GM12865 (cell line): ENCODE results near the gene SAMM50.

Experiments
- DNase-seq: peaks from one replicate; pipeline ENCODE4 v3.0.0; 2010; ENCODE audit warnings: low read depth
- H3K4me3 ChIP-seq: 2 replicates; pipeline ENCODE4 v1.5.1; 2011; ENCODE audit warnings: mild to moderate bottlenecking, low read depth, low read length, control low read depth
- TF ChIP-seq, protein P1 (sequence below): IDR thresholded peaks from 2 replicates; pipeline ENCODE4 v1.5.1; 2011; ENCODE audit warnings: low read length, control low read depth, low read depth, inconsistent platforms; ENCODE audit not compliant: insufficient read depth; ENCODE audit errors: missing control alignments

The SAMM50 gene

DNA sequence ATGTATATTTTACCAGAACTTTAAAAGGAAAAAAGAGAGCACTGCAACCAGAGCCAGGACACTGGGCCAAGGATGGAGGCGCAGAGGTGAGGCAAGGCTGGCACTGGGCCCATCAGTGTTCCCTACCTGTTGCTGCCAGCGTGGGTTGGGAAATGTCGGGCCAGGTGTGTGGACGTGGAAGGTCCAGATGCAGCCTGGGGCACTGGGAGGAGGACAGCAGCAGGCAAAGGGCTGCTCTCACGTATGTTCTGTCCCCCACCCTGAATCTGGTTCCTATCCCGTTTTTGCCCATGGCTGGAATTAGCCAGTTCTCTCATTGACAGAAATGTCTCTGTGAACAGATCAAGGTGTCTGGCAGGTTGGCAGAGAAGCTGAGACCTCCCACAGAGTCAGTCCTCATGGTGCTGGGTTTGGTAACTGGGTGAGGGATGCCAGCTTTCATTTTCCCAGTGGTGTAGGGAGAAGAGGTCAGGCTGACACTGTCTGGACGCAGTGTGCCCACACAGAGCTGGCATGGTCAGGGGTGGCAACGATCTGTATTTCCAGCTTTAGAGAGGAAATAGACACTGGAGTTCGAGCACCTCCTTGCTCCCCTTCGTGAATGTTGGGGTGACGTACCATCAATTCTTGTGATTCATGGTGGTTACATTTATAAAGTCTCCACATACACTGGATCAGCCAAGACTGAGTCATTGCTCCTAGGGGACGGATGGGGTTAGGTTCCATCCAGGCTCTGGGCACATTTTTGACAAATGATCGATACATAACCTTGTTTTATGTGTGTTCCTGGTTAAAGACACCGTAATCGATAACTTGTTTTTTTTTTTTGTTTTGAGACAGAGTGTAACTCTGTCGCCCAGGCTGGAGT, 35.9 kb upstream of the SAMM50 start:
- DNase-seq = no peak
- TF ChIP-seq, protein P1, sequence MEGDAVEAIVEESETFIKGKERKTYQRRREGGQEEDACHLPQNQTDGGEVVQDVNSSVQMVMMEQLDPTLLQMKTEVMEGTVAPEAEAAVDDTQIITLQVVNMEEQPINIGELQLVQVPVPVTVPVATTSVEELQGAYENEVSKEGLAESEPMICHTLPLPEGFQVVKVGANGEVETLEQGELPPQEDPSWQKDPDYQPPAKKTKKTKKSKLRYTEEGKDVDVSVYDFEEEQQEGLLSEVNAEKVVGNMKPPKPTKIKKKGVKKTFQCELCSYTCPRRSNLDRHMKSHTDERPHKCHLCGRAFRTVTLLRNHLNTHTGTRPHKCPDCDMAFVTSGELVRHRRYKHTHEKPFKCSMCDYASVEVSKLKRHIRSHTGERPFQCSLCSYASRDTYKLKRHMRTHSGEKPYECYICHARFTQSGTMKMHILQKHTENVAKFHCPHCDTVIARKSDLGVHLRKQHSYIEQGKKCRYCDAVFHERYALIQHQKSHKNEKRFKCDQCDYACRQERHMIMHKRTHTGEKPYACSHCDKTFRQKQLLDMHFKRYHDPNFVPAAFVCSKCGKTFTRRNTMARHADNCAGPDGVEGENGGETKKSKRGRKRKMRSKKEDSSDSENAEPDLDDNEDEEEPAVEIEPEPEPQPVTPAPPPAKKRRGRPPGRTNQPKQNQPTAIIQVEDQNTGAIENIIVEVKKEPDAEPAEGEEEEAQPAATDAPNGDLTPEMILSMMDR = no peak
- no peak overlapping the region for H3K4me3 ChIP-seq

DNA sequence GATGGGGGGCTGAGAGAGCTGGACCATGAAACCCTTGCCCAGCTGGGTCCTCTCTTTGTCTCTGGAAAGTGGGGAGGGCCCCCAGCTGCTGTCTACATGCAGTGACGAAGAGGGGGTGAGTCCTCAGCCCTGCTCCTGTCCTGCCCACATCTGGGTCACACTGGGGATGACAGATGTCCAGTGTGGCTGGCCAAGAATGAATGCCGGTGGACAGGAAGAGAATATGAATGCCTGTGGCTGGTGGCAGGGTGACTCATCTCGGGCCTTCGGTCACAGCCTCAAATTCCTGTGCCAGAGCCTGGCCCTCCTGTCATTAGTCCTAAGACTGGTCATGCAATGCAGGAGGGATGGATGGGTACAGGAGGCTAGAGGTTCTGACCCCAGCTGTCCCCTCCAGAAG, 33.9 kb upstream of the SAMM50 start:
- no peak overlapping the region for H3K4me3 ChIP-seq
- no peak for DNase-seq
- TF ChIP-seq, protein P1 = no peak

DNA sequence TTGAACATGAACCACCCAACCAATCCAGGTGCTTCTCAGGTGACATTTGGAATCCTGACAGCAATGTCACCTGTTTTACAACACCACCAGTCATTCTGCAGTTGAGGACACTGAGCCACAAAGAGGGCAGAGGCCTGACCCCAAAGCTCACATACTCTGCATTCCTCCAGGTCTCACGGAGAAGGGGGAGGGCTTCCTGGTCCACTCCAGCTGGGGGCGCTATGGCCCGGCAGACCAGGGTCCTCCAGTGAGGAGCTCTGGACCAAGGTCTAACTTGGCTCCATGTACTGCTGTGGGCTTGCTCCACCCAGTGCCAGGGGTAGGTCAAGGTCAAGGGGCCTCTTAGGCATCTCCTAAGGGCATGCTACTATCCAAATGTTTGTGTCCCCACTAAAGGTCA, 33.1 kb upstream of the SAMM50 start:
- no peak for DNase-seq
- H3K4me3 ChIP-seq = no peak overlapping the region
- TF ChIP-seq, protein P1 = no peak

DNA sequence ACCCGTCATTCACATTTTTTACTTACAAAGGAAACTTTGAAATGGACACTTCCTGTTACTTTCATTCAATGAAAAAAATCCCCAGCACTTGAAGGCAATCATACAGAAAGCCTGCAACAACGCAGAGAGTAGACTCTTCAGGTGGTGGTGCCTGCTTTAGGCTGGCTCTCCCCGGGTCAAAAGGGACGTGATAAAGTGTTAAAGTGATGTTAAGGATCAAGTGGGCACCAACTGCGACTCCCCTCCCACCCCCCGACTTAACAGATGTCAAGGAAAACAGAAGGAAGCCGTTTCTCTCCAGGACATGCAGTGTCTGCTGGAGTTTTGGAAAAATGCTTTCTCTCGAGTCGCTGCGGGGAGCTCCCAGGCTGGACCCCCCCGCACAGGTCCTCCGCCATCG, 32.1 kb upstream of the SAMM50 start:
- peak overlapping the region; percentile 42 for H3K4me3 ChIP-seq
- TF ChIP-seq, protein P1 = no peak
- DNase-seq = peak; percentile 13

DNA sequence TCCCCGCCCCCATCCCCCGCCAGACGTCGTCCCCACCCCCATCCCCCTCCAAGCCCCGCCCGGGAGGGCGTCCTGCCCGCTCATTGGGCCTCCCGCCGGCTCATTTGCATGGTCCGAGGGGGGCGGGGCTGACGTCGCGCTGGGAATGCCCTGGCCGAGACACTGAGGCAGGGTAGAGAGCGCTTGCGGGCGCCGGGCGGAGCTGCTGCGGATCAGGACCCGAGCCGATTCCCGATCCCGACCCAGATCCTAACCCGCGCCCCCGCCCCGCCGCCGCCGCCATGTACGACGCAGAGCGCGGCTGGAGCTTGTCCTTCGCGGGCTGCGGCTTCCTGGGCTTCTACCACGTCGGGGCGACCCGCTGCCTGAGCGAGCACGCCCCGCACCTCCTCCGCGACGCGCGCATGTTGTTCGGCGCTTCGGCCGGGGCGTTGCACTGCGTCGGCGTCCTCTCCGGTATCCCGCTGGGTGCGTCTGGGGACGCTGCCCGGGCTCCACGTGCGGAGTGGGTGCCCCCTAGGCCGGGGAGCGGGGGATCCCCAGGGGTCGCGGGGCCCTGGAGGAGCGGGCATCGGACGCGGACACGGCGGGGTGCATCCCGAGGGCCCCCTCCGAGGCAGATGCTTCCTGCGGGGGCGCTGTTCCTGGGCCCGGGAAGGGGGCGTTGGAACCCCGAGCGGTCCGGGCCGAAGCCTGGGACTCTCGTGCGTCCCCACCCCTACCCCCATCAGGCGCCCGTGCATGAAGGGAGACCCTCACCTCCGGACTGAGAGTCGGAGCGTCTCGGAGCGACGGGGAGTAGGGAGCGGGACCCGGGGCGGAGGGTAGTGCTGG, 31.4 kb upstream of the SAMM50 start, which contains the start of gene PNPLA3:
Gene PNPLA3 (plus strand): TSS at position 175 of the 834 bp plus-strand sequence. CDS start 107 bp downstream, at position 282.
- peak within 1 kb of the TSS; percentile 60 for H3K4me3 ChIP-seq
- TF ChIP-seq, protein P1 = peak; percentile 6
- DNase-seq = peak; percentile 63

DNA sequence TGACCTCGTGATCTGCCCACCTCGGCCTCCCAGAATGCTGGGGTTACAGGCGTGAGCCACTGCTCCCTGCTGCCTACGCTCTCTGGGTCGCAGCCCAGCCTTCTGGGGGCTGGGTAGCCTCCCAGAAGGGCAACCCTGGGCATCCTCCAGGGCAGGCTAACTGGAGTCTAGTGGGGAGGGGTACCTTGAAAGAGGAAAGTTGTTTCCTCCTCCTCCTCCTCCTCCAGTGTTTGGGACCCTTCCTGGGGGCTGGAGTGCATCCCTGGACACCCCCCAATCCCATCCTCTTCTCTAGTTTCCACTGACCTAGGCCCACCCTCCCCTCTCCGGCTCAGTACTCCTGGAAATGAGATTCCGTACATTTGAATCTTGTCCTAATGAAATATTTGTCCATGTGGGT, 30.4 kb upstream of the SAMM50 start:
- peak overlapping the region; percentile 35; the same call in 1 of the 2 replicates for H3K4me3 ChIP-seq
- TF ChIP-seq, protein P1 = no peak

More for the DNA sequence above, 30.4 kb upstream of the SAMM50 start:
- no peak for DNase-seq
